ENCODE measurements around the gene FRA10AC1. TPM values are rescaled to one million over a fixed set of nuclear protein-coding genes. Genes with fewer than 3 reads are reported as not detected.

The FRA10AC1 gene
- total and polyA plus RNA-seq, 4 donors, result 10.0 to 35.7 (median 28.2) TPM

- peaks cover 9% of the 10 kb centered on the region for H3K36me3 ChIP-seq (ENCODE audit: control insufficient read depth, insufficient read depth, low read length)
- H3K4me1 ChIP-seq (ENCODE audit: control insufficient read depth, insufficient read depth, low read length), result no peaks in the 10 kb centered on the region
- WGBS (ENCODE audit: insufficient coverage), result 86% methylated on average over 1 of the region's 3 CpGs
- no peak overlapping the region for H3K27ac ChIP-seq (ENCODE audit: low read depth, low read length)
- no peaks in the 10 kb centered on the region for H3K9me3 ChIP-seq (ENCODE audit: control insufficient read depth, insufficient read depth, low read length)
- DNase-seq (ENCODE audit: low read depth in 4 of 6, low spot score in 6 of 6), result no peak
- H3K4me3 ChIP-seq (ENCODE audit: low read depth, low read length), result no peak overlapping the region
- H3K27me3 ChIP-seq (ENCODE audit: control insufficient read depth, insufficient read depth, low read length), result no peaks in the 10 kb centered on the region
Observed at GRCh38 chr10:93678805-93679587, 23.4 kb downstream of the FRA10AC1 start.

GRCh38 chr10:93678386-93678785 lies 24.0 kb downstream of the FRA10AC1 start:
- 97% methylated on average over 3 of the region's 4 CpGs for WGBS (ENCODE audit: insufficient coverage)
- H3K27ac ChIP-seq (ENCODE audit: low read depth, low read length), result no peak overlapping the region
- no peaks in the 10 kb centered on the region for H3K9me3 ChIP-seq (ENCODE audit: control insufficient read depth, insufficient read depth, low read length)
- DNase-seq (ENCODE audit: low read depth in 4 of 6, low spot score in 6 of 6), result no peak
- no peaks in the 10 kb centered on the region for H3K27me3 ChIP-seq (ENCODE audit: control insufficient read depth, insufficient read depth, low read length)
- H3K4me1 ChIP-seq (ENCODE audit: control insufficient read depth, insufficient read depth, low read length), result no peaks in the 10 kb centered on the region
- peaks cover 9% of the 10 kb centered on the region for H3K36me3 ChIP-seq (ENCODE audit: control insufficient read depth, insufficient read depth, low read length)
- no peak overlapping the region for H3K4me3 ChIP-seq (ENCODE audit: low read depth, low read length)

GRCh38 chr10:93673791-93674190 lies 28.6 kb downstream of the FRA10AC1 start:
- WGBS (ENCODE audit: insufficient coverage), result no CpG with 5 or more reads among the region's 2 CpGs
- DNase-seq (ENCODE audit: low read depth in 4 of 6, low spot score in 6 of 6), result no peak
- Histone ChIP-seq H3K36me3 (ENCODE audit: control insufficient read depth, insufficient read depth, low read length) (peaks cover 13% of the 10 kb centered on the region), H3K9me3 (ENCODE audit: control insufficient read depth, insufficient read depth, low read length) (no peaks in the 10 kb centered on the region), H3K4me3 (ENCODE audit: low read depth, low read length) (no peak overlapping the region), H3K27me3 (ENCODE audit: control insufficient read depth, insufficient read depth, low read length) (no peaks in the 10 kb centered on the region), H3K4me1 (ENCODE audit: control insufficient read depth, insufficient read depth, low read length) (no peaks in the 10 kb centered on the region), H3K27ac (ENCODE audit: low read depth, low read length) (no peak overlapping the region)

- Histone ChIP-seq H3K4me1 (ENCODE audit: control insufficient read depth, insufficient read depth, low read length) (no peaks in the 10 kb centered on the region), H3K9me3 (ENCODE audit: control insufficient read depth, insufficient read depth, low read length) (no peaks in the 10 kb centered on the region), H3K27ac (ENCODE audit: low read depth, low read length) (no peak overlapping the region), H3K4me3 (ENCODE audit: low read depth, low read length) (no peak overlapping the region), H3K27me3 (ENCODE audit: control insufficient read depth, insufficient read depth, low read length) (no peaks in the 10 kb centered on the region), H3K36me3 (ENCODE audit: control insufficient read depth, insufficient read depth, low read length) (peaks cover 7% of the 10 kb centered on the region)
- DNase-seq (ENCODE audit: low read depth in 4 of 6, low spot score in 6 of 6), result no peak
- 95% methylated on average over 1 of the region's 2 CpGs for WGBS (ENCODE audit: insufficient coverage)
Observed at GRCh38 chr10:93672890-93673289, 29.5 kb downstream of the FRA10AC1 start.

- no CpG with 5 or more reads among the region's 2 CpGs for WGBS (ENCODE audit: insufficient coverage)
- H3K9me3 ChIP-seq (ENCODE audit: control insufficient read depth, insufficient read depth, low read length), result no peaks in the 10 kb centered on the region
- no peaks in the 10 kb centered on the region for H3K4me1 ChIP-seq (ENCODE audit: control insufficient read depth, insufficient read depth, low read length)
- no peak overlapping the region for H3K4me3 ChIP-seq (ENCODE audit: low read depth, low read length)
- no peak overlapping the region for H3K27ac ChIP-seq (ENCODE audit: low read depth, low read length)
- H3K36me3 ChIP-seq (ENCODE audit: control insufficient read depth, insufficient read depth, low read length), result peaks cover 7% of the 10 kb centered on the region
- no peak for DNase-seq (ENCODE audit: low read depth in 4 of 6, low spot score in 6 of 6)
- no peaks in the 10 kb centered on the region for H3K27me3 ChIP-seq (ENCODE audit: control insufficient read depth, insufficient read depth, low read length)
Observed at GRCh38 chr10:93672022-93672678, 30.2 kb downstream of the FRA10AC1 start.

GRCh38 chr10:93671042-93671441 lies 31.4 kb downstream of the FRA10AC1 start:
- Histone ChIP-seq H3K4me3 (ENCODE audit: low read depth, low read length) (no peak overlapping the region), H3K9me3 (ENCODE audit: control insufficient read depth, insufficient read depth, low read length) (no peaks in the 10 kb centered on the region), H3K27ac (ENCODE audit: low read depth, low read length) (no peak overlapping the region), H3K4me1 (ENCODE audit: control insufficient read depth, insufficient read depth, low read length) (no peaks in the 10 kb centered on the region), H3K36me3 (ENCODE audit: control insufficient read depth, insufficient read depth, low read length) (peaks cover 7% of the 10 kb centered on the region), H3K27me3 (ENCODE audit: control insufficient read depth, insufficient read depth, low read length) (no peaks in the 10 kb centered on the region)
- no CpG with 5 or more reads among the region's 2 CpGs for WGBS (ENCODE audit: insufficient coverage)
- DNase-seq (ENCODE audit: low read depth in 4 of 6, low spot score in 6 of 6), result no peak

- Histone ChIP-seq H3K36me3 (ENCODE audit: control insufficient read depth, insufficient read depth, low read length) (peaks cover 5% of the 10 kb centered on the region), H3K4me1 (ENCODE audit: control insufficient read depth, insufficient read depth, low read length) (no peaks in the 10 kb centered on the region), H3K27me3 (ENCODE audit: control insufficient read depth, insufficient read depth, low read length) (no peaks in the 10 kb centered on the region), H3K4me3 (ENCODE audit: low read depth, low read length) (no peak overlapping the region), H3K9me3 (ENCODE audit: control insufficient read depth, insufficient read depth, low read length) (no peaks in the 10 kb centered on the region), H3K27ac (ENCODE audit: low read depth, low read length) (no peak overlapping the region)
- no peak for DNase-seq (ENCODE audit: low read depth in 4 of 6, low spot score in 6 of 6)
Observed at GRCh38 chr10:93670372-93670771, 32.0 kb downstream of the FRA10AC1 start.

GRCh38 chr10:93667795-93668194 lies 34.6 kb downstream of the FRA10AC1 start:
- WGBS (ENCODE audit: insufficient coverage), result no CpG with 5 or more reads among the region's 3 CpGs
- no peaks in the 10 kb centered on the region for H3K9me3 ChIP-seq (ENCODE audit: control insufficient read depth, insufficient read depth, low read length)
- H3K27me3 ChIP-seq (ENCODE audit: control insufficient read depth, insufficient read depth, low read length), result no peaks in the 10 kb centered on the region
- H3K4me3 ChIP-seq (ENCODE audit: low read depth, low read length), result no peak overlapping the region
- no peak overlapping the region for H3K27ac ChIP-seq (ENCODE audit: low read depth, low read length)
- DNase-seq (ENCODE audit: low read depth in 4 of 6, low spot score in 6 of 6), result no peak
- peaks cover 4% of the 10 kb centered on the region for H3K36me3 ChIP-seq (ENCODE audit: control insufficient read depth, insufficient read depth, low read length)
- no peaks in the 10 kb centered on the region for H3K4me1 ChIP-seq (ENCODE audit: control insufficient read depth, insufficient read depth, low read length)

GRCh38 chr10:93666030-93666429 lies 36.4 kb downstream of the FRA10AC1 start:
- DNase-seq (ENCODE audit: low read depth in 4 of 6, low spot score in 6 of 6), result no peak

GRCh38 chr10:93657757-93658156 lies 44.6 kb downstream of the FRA10AC1 start:
- Histone ChIP-seq H3K27me3 (ENCODE audit: control insufficient read depth, insufficient read depth, low read length) (no peaks in the 10 kb centered on the region), H3K36me3 (ENCODE audit: control insufficient read depth, insufficient read depth, low read length) (no peaks in the 10 kb centered on the region)

More at GRCh38 chr10:93666030-93666429, 36.4 kb downstream of the FRA10AC1 start:
- Histone ChIP-seq H3K36me3 (ENCODE audit: control insufficient read depth, insufficient read depth, low read length) (peaks cover 4% of the 10 kb centered on the region), H3K4me3 (ENCODE audit: low read depth, low read length) (no peak overlapping the region), H3K9me3 (ENCODE audit: control insufficient read depth, insufficient read depth, low read length) (no peaks in the 10 kb centered on the region), H3K4me1 (ENCODE audit: control insufficient read depth, insufficient read depth, low read length) (no peaks in the 10 kb centered on the region), H3K27me3 (ENCODE audit: control insufficient read depth, insufficient read depth, low read length) (no peaks in the 10 kb centered on the region), H3K27ac (ENCODE audit: low read depth, low read length) (no peak overlapping the region)
- no CpG with 5 or more reads among the region's 4 CpGs for WGBS (ENCODE audit: insufficient coverage)

More at GRCh38 chr10:93657757-93658156, 44.6 kb downstream of the FRA10AC1 start:
- H3K4me3 ChIP-seq (ENCODE audit: low read depth, low read length), result no peak overlapping the region
- whole genome bisulfite sequencing (ENCODE audit: insufficient coverage), result no CpG with 5 or more reads among the region's 1 CpG
- H3K9me3 ChIP-seq (ENCODE audit: control insufficient read depth, insufficient read depth, low read length), result no peaks in the 10 kb centered on the region
- DNase-seq (ENCODE audit: low read depth in 4 of 6, low spot score in 6 of 6), result no peak
- no peak overlapping the region for H3K27ac ChIP-seq (ENCODE audit: low read depth, low read length)
- no peaks in the 10 kb centered on the region for H3K4me1 ChIP-seq (ENCODE audit: control insufficient read depth, insufficient read depth, low read length)

Data from spinal cord (tissue), 10 donors.